ENCODE results near the gene ST8SIA6. TPM values are rescaled to one million over a fixed set of nuclear protein-coding genes. Genes with fewer than 3 reads are reported as not detected.

ST8SIA6 gene
- total and polyA plus RNA-seq, 10 of the 15 experiments (the other 5 are each of a cell fraction or from before 2014, with no cell fraction given), result 0.22 TPM; not detected in 9

DNA sequence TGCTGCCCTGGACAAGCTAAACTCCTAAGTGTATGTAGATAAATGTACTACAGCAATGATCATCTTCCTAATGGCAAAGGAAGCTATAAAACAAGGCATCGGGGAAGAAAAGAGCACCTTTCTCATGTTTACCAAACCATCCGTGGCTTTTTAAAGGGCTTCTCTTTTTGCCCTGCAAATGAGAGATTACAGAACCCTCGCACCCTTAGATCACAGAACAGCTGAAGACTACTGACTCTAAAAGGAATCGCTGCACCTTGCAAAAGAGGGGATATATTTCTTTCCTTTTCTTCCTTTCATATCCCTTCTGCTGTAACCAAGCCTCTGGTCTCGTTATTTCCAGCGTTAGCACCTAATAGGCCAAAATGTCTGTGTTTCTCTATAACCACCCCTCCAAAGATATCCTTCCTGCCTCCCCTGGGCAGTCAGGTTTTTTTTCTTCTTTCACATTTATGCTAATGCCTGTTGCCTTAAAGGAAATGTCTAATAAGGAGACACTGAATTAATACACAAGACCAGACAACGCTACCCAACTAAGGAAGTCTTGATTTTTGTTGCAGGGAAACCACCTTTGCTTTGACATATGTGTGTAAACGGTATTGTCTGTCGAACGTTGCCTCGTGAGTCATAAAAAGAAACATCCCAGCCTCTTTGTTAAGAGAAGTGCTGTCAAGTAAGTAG lies 10.5 kb downstream of the ST8SIA6 start (continued):
- TF ChIP-seq GATAD2B (conservative IDR thresholded peaks at IDR 0.05; ENCODE audit: low read depth), result 0 out of 2 replicates have a peak, but pooled peaks have one; percentile 36
- no peak for TF ChIP-seq YBX1 (IDR thresholded peaks at IDR 0.05)
- TF ChIP-seq BACH1 (IDR thresholded peaks at IDR 0.05; ENCODE audit: borderline replicate concordance), result no peak
- TF ChIP-seq SIN3A (IDR thresholded peaks at IDR 0.05; ENCODE audit: low read depth, low read length), result no peak
- TF ChIP-seq HCFC1 (IDR thresholded peaks at IDR 0.05; ENCODE audit: low read length), result no peak
- peak; percentile 39; the same call in 1 of the 2 replicates for TF ChIP-seq BCL11A (IDR thresholded peaks at IDR 0.05; ENCODE audit: low read depth, low read length)
- no peak for TF ChIP-seq CBFB (IDR thresholded peaks at IDR 0.05; ENCODE audit: low read depth)
- no peak for TF ChIP-seq MXI1 (IDR thresholded peaks at IDR 0.05; ENCODE audit: low read depth, low read length)
- no peak for TF ChIP-seq SMAD1 (IDR thresholded peaks at IDR 0.05; ENCODE audit: low read depth, partially characterized antibody)
- no peak for TF ChIP-seq TARDBP (IDR thresholded peaks at IDR 0.05; ENCODE audit: borderline replicate concordance)
- TF ChIP-seq, protein P1, sequence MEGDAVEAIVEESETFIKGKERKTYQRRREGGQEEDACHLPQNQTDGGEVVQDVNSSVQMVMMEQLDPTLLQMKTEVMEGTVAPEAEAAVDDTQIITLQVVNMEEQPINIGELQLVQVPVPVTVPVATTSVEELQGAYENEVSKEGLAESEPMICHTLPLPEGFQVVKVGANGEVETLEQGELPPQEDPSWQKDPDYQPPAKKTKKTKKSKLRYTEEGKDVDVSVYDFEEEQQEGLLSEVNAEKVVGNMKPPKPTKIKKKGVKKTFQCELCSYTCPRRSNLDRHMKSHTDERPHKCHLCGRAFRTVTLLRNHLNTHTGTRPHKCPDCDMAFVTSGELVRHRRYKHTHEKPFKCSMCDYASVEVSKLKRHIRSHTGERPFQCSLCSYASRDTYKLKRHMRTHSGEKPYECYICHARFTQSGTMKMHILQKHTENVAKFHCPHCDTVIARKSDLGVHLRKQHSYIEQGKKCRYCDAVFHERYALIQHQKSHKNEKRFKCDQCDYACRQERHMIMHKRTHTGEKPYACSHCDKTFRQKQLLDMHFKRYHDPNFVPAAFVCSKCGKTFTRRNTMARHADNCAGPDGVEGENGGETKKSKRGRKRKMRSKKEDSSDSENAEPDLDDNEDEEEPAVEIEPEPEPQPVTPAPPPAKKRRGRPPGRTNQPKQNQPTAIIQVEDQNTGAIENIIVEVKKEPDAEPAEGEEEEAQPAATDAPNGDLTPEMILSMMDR (IDR thresholded peaks at IDR 0.05 in 2 of 3, conservative IDR thresholded peaks at IDR 0.05 in 1 of 3; ENCODE audit: control insufficient read depth in 2 of 3, extremely low read depth in 1 of 3, insufficient read depth in 1 of 3, low read depth in 3 of 3, low read length in 3 of 3), result no peak
- TF ChIP-seq POLR2A (IDR thresholded peaks at IDR 0.05; ENCODE audit: low read depth, low read length), result no peak
- TF ChIP-seq, protein P2, sequence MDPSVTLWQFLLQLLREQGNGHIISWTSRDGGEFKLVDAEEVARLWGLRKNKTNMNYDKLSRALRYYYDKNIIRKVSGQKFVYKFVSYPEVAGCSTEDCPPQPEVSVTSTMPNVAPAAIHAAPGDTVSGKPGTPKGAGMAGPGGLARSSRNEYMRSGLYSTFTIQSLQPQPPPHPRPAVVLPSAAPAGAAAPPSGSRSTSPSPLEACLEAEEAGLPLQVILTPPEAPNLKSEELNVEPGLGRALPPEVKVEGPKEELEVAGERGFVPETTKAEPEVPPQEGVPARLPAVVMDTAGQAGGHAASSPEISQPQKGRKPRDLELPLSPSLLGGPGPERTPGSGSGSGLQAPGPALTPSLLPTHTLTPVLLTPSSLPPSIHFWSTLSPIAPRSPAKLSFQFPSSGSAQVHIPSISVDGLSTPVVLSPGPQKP (IDR thresholded peaks at IDR 0.05; ENCODE audit: low read depth, low read length), result no peak
- peak; percentile 41; the same call in 1 of the 2 replicates for TF ChIP-seq NFIC (IDR thresholded peaks at IDR 0.05; ENCODE audit: low read depth, low read length)
- TF ChIP-seq MTA2 (IDR thresholded peaks at IDR 0.05; ENCODE audit: low read depth), result peak; percentile 55
- no peak for TF ChIP-seq KAT2A (conservative IDR thresholded peaks at IDR 0.05; ENCODE audit: control insufficient read depth, low read depth, low read length)
- TF ChIP-seq, protein P3, sequence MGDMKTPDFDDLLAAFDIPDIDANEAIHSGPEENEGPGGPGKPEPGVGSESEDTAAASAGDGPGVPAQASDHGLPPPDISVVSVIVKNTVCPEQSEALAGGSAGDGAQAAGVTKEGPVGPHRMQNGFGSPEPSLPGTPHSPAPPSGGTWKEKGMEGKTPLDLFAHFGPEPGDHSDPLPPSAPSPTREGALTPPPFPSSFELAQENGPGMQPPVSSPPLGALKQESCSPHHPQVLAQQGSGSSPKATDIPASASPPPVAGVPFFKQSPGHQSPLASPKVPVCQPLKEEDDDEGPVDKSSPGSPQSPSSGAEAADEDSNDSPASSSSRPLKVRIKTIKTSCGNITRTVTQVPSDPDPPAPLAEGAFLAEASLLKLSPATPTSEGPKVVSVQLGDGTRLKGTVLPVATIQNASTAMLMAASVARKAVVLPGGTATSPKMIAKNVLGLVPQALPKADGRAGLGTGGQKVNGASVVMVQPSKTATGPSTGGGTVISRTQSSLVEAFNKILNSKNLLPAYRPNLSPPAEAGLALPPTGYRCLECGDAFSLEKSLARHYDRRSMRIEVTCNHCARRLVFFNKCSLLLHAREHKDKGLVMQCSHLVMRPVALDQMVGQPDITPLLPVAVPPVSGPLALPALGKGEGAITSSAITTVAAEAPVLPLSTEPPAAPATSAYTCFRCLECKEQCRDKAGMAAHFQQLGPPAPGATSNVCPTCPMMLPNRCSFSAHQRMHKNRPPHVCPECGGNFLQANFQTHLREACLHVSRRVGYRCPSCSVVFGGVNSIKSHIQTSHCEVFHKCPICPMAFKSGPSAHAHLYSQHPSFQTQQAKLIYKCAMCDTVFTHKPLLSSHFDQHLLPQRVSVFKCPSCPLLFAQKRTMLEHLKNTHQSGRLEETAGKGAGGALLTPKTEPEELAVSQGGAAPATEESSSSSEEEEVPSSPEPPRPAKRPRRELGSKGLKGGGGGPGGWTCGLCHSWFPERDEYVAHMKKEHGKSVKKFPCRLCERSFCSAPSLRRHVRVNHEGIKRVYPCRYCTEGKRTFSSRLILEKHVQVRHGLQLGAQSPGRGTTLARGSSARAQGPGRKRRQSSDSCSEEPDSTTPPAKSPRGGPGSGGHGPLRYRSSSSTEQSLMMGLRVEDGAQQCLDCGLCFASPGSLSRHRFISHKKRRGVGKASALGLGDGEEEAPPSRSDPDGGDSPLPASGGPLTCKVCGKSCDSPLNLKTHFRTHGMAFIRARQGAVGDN (IDR thresholded peaks at IDR 0.05), result no peak
- no peak for TF ChIP-seq RAD21 (IDR thresholded peaks at IDR 0.05; ENCODE audit: insufficient read depth, low read depth, low read length)
- TF ChIP-seq FOXK2 (IDR thresholded peaks at IDR 0.05), result no peak
- TF ChIP-seq, protein P4, sequence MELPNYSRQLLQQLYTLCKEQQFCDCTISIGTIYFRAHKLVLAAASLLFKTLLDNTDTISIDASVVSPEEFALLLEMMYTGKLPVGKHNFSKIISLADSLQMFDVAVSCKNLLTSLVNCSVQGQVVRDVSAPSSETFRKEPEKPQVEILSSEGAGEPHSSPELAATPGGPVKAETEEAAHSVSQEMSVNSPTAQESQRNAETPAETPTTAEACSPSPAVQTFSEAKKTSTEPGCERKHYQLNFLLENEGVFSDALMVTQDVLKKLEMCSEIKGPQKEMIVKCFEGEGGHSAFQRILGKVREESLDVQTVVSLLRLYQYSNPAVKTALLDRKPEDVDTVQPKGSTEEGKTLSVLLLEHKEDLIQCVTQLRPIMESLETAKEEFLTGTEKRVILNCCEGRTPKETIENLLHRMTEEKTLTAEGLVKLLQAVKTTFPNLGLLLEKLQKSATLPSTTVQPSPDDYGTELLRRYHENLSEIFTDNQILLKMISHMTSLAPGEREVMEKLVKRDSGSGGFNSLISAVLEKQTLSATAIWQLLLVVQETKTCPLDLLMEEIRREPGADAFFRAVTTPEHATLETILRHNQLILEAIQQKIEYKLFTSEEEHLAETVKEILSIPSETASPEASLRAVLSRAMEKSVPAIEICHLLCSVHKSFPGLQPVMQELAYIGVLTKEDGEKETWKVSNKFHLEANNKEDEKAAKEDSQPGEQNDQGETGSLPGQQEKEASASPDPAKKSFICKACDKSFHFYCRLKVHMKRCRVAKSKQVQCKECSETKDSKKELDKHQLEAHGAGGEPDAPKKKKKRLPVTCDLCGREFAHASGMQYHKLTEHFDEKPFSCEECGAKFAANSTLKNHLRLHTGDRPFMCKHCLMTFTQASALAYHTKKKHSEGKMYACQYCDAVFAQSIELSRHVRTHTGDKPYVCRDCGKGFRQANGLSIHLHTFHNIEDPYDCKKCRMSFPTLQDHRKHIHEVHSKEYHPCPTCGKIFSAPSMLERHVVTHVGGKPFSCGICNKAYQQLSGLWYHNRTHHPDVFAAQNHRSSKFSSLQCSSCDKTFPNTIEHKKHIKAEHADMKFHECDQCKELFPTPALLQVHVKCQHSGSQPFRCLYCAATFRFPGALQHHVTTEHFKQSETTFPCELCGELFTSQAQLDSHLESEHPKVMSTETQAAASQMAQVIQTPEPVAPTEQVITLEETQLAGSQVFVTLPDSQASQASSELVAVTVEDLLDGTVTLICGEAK (IDR thresholded peaks at IDR 0.05; ENCODE audit: borderline replicate concordance), result no peak

Data from GM12878 (cell line).